GF-D8 (cell line): ENCODE data around the gene FUT8.
"Not testable (repeated sequence)": the region's sequence is repeated elsewhere in the genome, so short reads cannot be mapped to it uniquely, and the experiment has no call there.

ENCODE experiments used
- DNase-seq: peaks from one replicate; lab custom pipeline; 2025; lab: John Stamatoyannopoulos, UW

Gene FUT8

GRCh38 chr14:65622703-65623102 is 210.2 kb downstream of the FUT8 start:
- no peak for DNase-seq

GRCh38 chr14:65623759-65624158 is 211.2 kb downstream of the FUT8 start:
- no peak for DNase-seq

- no peak for DNase-seq
These were observed 214.8 kb downstream of the FUT8 start for GRCh38 chr14:65627315-65627714.

- no peak for DNase-seq
These were observed 216.1 kb downstream of the FUT8 start for GRCh38 chr14:65628664-65629063.

- no peak for DNase-seq
These were observed 218.5 kb downstream of the FUT8 start for GRCh38 chr14:65631040-65631439.

- no peak for DNase-seq
These were observed 220.0 kb downstream of the FUT8 start for GRCh38 chr14:65632487-65632886.

GRCh38 chr14:65633666-65634065 is 221.1 kb downstream of the FUT8 start:
- not testable (repeated sequence) for DNase-seq

GRCh38 chr14:65637780-65638179 is 225.2 kb downstream of the FUT8 start:
- no peak for DNase-seq

GRCh38 chr14:65639216-65639615 is 226.7 kb downstream of the FUT8 start:
- no peak for DNase-seq

GRCh38 chr14:65650826-65651225 is 238.3 kb downstream of the FUT8 start:
- no peak for DNase-seq

- no peak for DNase-seq
These were observed 244.0 kb downstream of the FUT8 start for GRCh38 chr14:65656554-65656953.

GRCh38 chr14:65658202-65658601 is 245.7 kb downstream of the FUT8 start:
- no peak for DNase-seq

- DNase-seq: no peak
These were observed 249.3 kb downstream of the FUT8 start for GRCh38 chr14:65661865-65662264.

- no peak for DNase-seq
These were observed 251.9 kb downstream of the FUT8 start for GRCh38 chr14:65664436-65664835.

- DNase-seq: no peak
These were observed 264.0 kb downstream of the FUT8 start for GRCh38 chr14:65676361-65677014.

GRCh38 chr14:65685572-65685971 is 273.0 kb downstream of the FUT8 start:
- no peak for DNase-seq

GRCh38 chr14:65686761-65687160 is 274.2 kb downstream of the FUT8 start:
- no peak for DNase-seq

GRCh38 chr14:65689070-65689469 is 276.5 kb downstream of the FUT8 start:
- no peak for DNase-seq

GRCh38 chr14:65692566-65692965 is 280.0 kb downstream of the FUT8 start:
- DNase-seq: not testable (repeated sequence)

GRCh38 chr14:65696801-65697200 is 284.3 kb downstream of the FUT8 start:
- no peak for DNase-seq

- DNase-seq: no peak
These were observed 291.0 kb downstream of the FUT8 start for GRCh38 chr14:65703521-65703920.

- DNase-seq: no peak
These were observed 291.5 kb downstream of the FUT8 start for GRCh38 chr14:65703996-65704395.

GRCh38 chr14:65704437-65704836 is 291.9 kb downstream of the FUT8 start:
- no peak for DNase-seq

GRCh38 chr14:65704850-65705249 is 292.3 kb downstream of the FUT8 start:
- DNase-seq: no peak
